ENCODE measurements around the gene MYADM.

GRCh38 chr19:53847555-53847954 is 20.1 kb upstream of the MYADM start:
- TF ChIP-seq FOXM1 (IDR thresholded peaks at IDR 0.05; ENCODE audit: borderline replicate concordance) (no peak), SP1 (IDR thresholded peaks at IDR 0.05) (no peak), SUZ12 (IDR thresholded peaks at IDR 0.05) (no peak), TARDBP (IDR thresholded peaks at IDR 0.05) (no peak), FOXA1 (IDR thresholded peaks at IDR 0.05) (no peak), HDGF (IDR thresholded peaks at IDR 0.05; ENCODE audit: borderline replicate concordance) (no peak), BHLHE40 (IDR thresholded peaks at IDR 0.05; ENCODE audit: borderline replicate concordance) (no peak), ARNT (IDR thresholded peaks at IDR 0.05) (no peak), ELF4 (IDR thresholded peaks at IDR 0.05) (no peak)

Measured in HEK293T (cell line).